Common myeloid progenitor, CD34-positive (primary cell): ENCODE data around the gene PTK6.

Source experiments
- CTCF ChIA-PET: fragments of 350-600 bp; sonication (Branson Sonifier 250); formaldehyde crosslinking; loops from one replicate; lab custom pipeline; 2021; ENCODE audit warnings: antibody characterized with exemption; lab: Charles Lee
- POLR2A ChIA-PET: fragments of 350-600 bp; sonication (Branson Sonifier 250); formaldehyde crosslinking; loops from one replicate; lab custom pipeline; 2021; ENCODE audit warnings: antibody characterized with exemption; lab: Charles Lee
- DNase-seq, 3 donors: peaks; one replicate each; pipeline versions ENCODE4 v3.0.0 to v3.0.0-alpha.2; 2013
- H3K27ac ChIP-seq, 2 experiments: 1 replicate in 1 of 2; 2 replicates in 1 of 2; pipeline ENCODE4 v1.7.0; 2013; ENCODE audit warnings: inconsistent platforms in 2 of 2, low read length in 2 of 2, mild to moderate bottlenecking in 2 of 2, low read depth in 1 of 2, moderate library complexity in 1 of 2; ENCODE audit not compliant: severe bottlenecking in 2 of 2, insufficient read depth in 1 of 2, poor library complexity in 1 of 2
- H3K27me3 ChIP-seq, 5 experiments: replicated peaks in 2 of 5; 1 replicate in 3 of 5; 2 replicates in 2 of 5; pipeline versions ENCODE4 v1.6.1 to v1.7.0; 2013; ENCODE audit warnings: low read length in 4 of 5, mild to moderate bottlenecking in 2 of 5, moderate library complexity in 2 of 5, inconsistent platforms in 1 of 5; ENCODE audit not compliant: insufficient read depth in 5 of 5, control insufficient read depth in 4 of 5
- H3K36me3 ChIP-seq, 4 experiments: 1 replicate in 2 of 4; 2 replicates in 2 of 4; pipeline versions ENCODE4 v1.6.1 to v1.7.0; 2013; ENCODE audit warnings: low read length in 3 of 4, control low read depth in 1 of 4, mild to moderate bottlenecking in 1 of 4; ENCODE audit not compliant: control insufficient read depth in 4 of 4, insufficient read depth in 4 of 4
- H3K4me1 ChIP-seq, 4 experiments: 1 replicate in 3 of 4; 2 replicates in 1 of 4; pipeline versions ENCODE4 v1.6.1 to v1.7.1; 2013; ENCODE audit warnings: low read length in 3 of 4, mild to moderate bottlenecking in 3 of 4, control low read depth in 1 of 4, inconsistent platforms in 1 of 4, moderate library complexity in 1 of 4; ENCODE audit not compliant: control insufficient read depth in 4 of 4, insufficient read depth in 4 of 4; ENCODE audit errors: control extremely low read depth in 1 of 4
- H3K4me3 ChIP-seq, 7 experiments: 1 replicate in 4 of 7; 2 replicates in 3 of 7; pipeline versions ENCODE4 v1.5.1 to v1.7.0; 2013; ENCODE audit warnings: mild to moderate bottlenecking in 7 of 7, low read length in 6 of 7, moderate library complexity in 6 of 7, inconsistent platforms in 2 of 7, low read depth in 2 of 7, control low read depth in 1 of 7; ENCODE audit not compliant: insufficient read depth in 4 of 7, control insufficient read depth in 1 of 7; ENCODE audit errors: extremely low read depth in 1 of 7
- H3K9me3 ChIP-seq, 5 experiments: 1 replicate in 4 of 5; 2 replicates in 1 of 5; pipeline versions ENCODE4 v1.6.1 to v1.7.1; 2013; ENCODE audit warnings: low read length in 4 of 5, mild to moderate bottlenecking in 2 of 5, inconsistent platforms in 1 of 5, low read depth in 1 of 5, moderate library complexity in 1 of 5; ENCODE audit not compliant: control insufficient read depth in 4 of 5, insufficient read depth in 2 of 5; ENCODE audit errors: control extremely low read depth in 1 of 5
- WGBS: methylation state at CpG from one replicate; pipeline ENCODE4 v1.1.5; 2013; ENCODE audit not compliant: insufficient coverage; 5-methylcytosine and 5-hydroxymethylcytosine counted together

Gene PTK6

GRCh38 chr20:63529180-63529860 lies 7.9 kb downstream of the PTK6 start:
- Histone ChIP-seq H3K27me3 (peaks cover 0 to 3% (median 0%) of the 10 kb centered on the region in 5 experiments), H3K9me3 (no peaks in the 10 kb centered on the region), H3K36me3 (no peaks in the 10 kb centered on the region), H3K27ac (no peak overlapping the region), H3K4me3 (no peak overlapping the region), H3K4me1 (peaks cover 0 to 6% (median 5%) of the 10 kb centered on the region in 4 experiments)
- WGBS: 96% methylated on average over 19 of the region's 27 CpGs
- ChIA-PET CTCF (interaction anchor here (0.8 to 2.9 kb wide), 2 partner anchors 8 to 9 kb away, joined by 3 to 12 read pairs; partner anchors contain the start of gene PPDPF), POLR2A (interaction anchor here (0.6 to 1.3 kb wide), 3 partner anchors 8 to 1029 kb away, joined by 3 to 8 read pairs (median 3); partner anchors contain the start of gene PTK6)
- no peak for DNase-seq

DNA sequence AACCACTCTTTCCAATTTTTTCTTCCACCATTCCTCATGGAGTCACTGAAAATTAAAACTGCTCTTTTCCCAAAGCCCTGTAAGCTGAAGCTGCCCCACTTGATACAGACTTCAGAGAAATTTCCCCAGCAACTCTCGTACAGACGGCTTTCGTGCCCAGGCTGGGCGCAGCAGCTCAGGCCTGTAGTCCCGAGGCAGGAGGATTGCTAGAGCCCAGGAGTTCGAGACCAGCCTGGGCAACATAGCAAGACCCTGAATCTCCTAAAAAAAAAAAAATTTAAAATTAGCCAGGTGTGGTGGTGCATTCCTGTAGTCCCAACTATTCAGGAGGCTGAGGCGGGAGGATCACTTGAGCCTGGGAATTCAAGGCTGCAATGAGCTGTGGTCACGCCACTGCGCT lies 10.0 kb downstream of the PTK6 start:
- H3K4me1 ChIP-seq: peaks cover 4 to 9% (median 5%) of the 10 kb centered on the region in 4 experiments
- no peak for DNase-seq
- CTCF ChIA-PET: interaction anchor here (1.6 kb wide), 1 partner anchor 17 kb away, joined by 3 read pairs; no protein-coding TSS in a partner anchor
- peaks cover 2 to 14% (median 7%) of the 10 kb centered on the region in 4 experiments for H3K36me3 ChIP-seq
- peaks cover 0 to 11% (median 6%) of the 10 kb centered on the region in 5 experiments for H3K9me3 ChIP-seq
- peaks cover 0 to 3% (median 0%) of the 10 kb centered on the region in 5 experiments for H3K27me3 ChIP-seq
- no peak overlapping the region for H3K27ac ChIP-seq
- H3K4me3 ChIP-seq: no peak overlapping the region
- POLR2A ChIA-PET: no interaction called here
- 97% methylated on average over 9 of the region's 9 CpGs for WGBS

- no peak overlapping the region for H3K4me3 ChIP-seq
- CTCF ChIA-PET: interaction anchor here (1.6 kb wide), 1 partner anchor 18 kb away, joined by 3 read pairs; no protein-coding TSS in a partner anchor
- peaks cover 2 to 16% (median 9%) of the 10 kb centered on the region in 4 experiments for H3K36me3 ChIP-seq
- peaks cover 0 to 11% (median 6%) of the 10 kb centered on the region in 5 experiments for H3K9me3 ChIP-seq
- POLR2A ChIA-PET: no interaction called here
- H3K27me3 ChIP-seq: peaks cover 0 to 3% (median 0%) of the 10 kb centered on the region in 5 experiments
- H3K27ac ChIP-seq: no peak overlapping the region
- DNase-seq: peak in 2 of 3 donors; percentile 58 to 70
- peaks cover 4 to 19% (median 14%) of the 10 kb centered on the region in 4 experiments for H3K4me1 ChIP-seq
- WGBS: 25% methylated on average over 2 of the region's 2 CpGs
Measured at GRCh38 chr20:63525971-63526370, 11.2 kb downstream of the PTK6 start.

DNA sequence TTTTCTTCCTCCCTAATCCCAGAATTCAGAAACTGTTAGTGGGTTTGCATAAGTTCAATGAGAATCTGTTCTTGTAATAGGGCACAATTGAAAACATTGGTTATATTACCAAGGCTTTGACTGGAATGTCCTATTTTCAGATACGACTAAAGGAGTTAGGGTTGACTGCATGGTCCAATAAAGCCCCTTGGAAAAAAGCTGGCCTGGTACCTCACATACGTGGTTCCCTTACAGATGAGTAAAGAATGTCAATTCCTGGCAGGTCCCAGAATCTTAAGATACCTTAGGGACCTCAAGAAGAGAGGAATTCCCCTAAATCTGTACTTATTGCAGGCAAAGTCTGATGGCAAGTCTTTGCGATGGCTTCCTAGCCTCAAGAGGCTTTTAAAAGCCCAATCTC lies 12.0 kb downstream of the PTK6 start:
- no peak for DNase-seq
- ChIA-PET POLR2A (no interaction called here), CTCF (no interaction called here)
- H3K4me1 ChIP-seq: peaks cover 4 to 19% (median 16%) of the 10 kb centered on the region in 4 experiments
- H3K36me3 ChIP-seq: peaks cover 2 to 16% (median 9%) of the 10 kb centered on the region in 4 experiments
- H3K4me3 ChIP-seq: no peak overlapping the region
- H3K27ac ChIP-seq: no peak overlapping the region
- peaks cover 0 to 11% (median 6%) of the 10 kb centered on the region in 5 experiments for H3K9me3 ChIP-seq
- 89% methylated on average over 3 of the region's 3 CpGs for WGBS
- peaks cover 0 to 3% (median 0%) of the 10 kb centered on the region in 5 experiments for H3K27me3 ChIP-seq

GRCh38 chr20:63522981-63523611 lies 14.1 kb downstream of the PTK6 start:
- POLR2A ChIA-PET: no interaction called here

DNA sequence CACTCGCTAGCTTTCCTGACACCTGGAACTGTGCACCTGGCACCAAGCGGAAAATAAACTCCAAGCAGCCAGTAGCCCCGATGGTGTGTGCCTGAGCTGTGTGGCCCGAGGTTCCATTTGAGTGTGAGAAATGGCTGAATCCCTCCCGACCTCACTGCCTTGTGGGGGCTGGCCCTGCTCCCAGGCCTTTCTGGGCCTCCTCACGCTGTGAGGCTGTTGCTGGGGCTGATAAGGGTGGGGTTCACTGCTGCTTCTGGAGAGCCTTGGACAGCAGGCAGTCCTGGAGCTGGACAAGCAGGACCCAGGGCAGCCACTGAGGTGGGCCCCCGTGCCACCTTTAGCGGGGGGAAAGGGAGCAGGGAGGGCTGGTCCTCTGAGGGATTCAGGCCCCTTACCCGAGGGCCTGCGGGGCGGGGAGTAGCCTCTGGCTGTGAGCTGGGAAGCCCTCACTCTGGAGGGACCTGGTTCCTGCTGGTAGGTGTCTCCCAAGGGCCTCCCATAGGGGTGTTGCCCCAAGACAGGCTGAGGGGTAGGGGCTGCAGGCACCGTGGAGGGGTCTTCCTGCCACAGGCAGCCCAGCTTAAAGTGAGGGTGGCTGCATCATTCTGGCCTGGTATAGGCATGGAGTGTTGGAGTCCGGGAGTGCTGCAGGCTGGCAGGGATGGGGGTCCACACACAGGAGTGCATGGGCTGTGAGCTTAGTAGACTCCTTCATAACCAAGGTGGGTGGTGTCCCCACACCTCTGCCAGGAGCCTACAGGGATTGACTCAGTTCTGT lies 14.9 kb downstream of the PTK6 start:
- DNase-seq: no peak
- Histone ChIP-seq H3K27me3 (no peaks in the 10 kb centered on the region), H3K9me3 (peaks cover 0 to 11% (median 6%) of the 10 kb centered on the region in 5 experiments), H3K4me3 (peak overlapping the region in 1 of 7 experiments; percentile 19), H3K36me3 (peaks cover 2 to 16% (median 9%) of the 10 kb centered on the region in 4 experiments), H3K27ac (no peak overlapping the region), H3K4me1 (peaks cover 4 to 28% (median 27%) of the 10 kb centered on the region in 4 experiments)
- POLR2A ChIA-PET: no interaction called here
- WGBS: 89% methylated on average over 10 of the region's 13 CpGs
- CTCF ChIA-PET: interaction anchor here (1.1 to 4.7 kb wide), 6 partner anchors 9 to 85 kb away, joined by 3 to 31 read pairs (median 8); partner anchors contain the start of gene PTK6

More at GRCh38 chr20:63522981-63523611, 14.1 kb downstream of the PTK6 start:
- WGBS: 96% methylated on average over 4 of the region's 11 CpGs
- H3K4me1 ChIP-seq: peaks cover 4 to 28% (median 27%) of the 10 kb centered on the region in 4 experiments
- peaks cover 2 to 16% (median 9%) of the 10 kb centered on the region in 4 experiments for H3K36me3 ChIP-seq
- DNase-seq: no peak
- H3K4me3 ChIP-seq: no peak overlapping the region
- H3K27ac ChIP-seq: no peak overlapping the region
- H3K27me3 ChIP-seq: no peaks in the 10 kb centered on the region
- H3K9me3 ChIP-seq: peaks cover 0 to 11% (median 6%) of the 10 kb centered on the region in 5 experiments
- CTCF ChIA-PET: interaction anchor here (0.8 to 4.7 kb wide), 5 partner anchors 8 to 81 kb away, joined by 3 to 31 read pairs (median 5); partner anchors contain the start of gene PTK6
